Naive thymus-derived CD4-positive, alpha-beta T cell (primary cell): Measurements from ENCODE around the gene VPS13C. TPM values are rescaled to one million over a fixed set of nuclear protein-coding genes. Genes with fewer than 3 reads are reported as not detected.
"Not testable (repeated sequence)": the region's sequence is repeated elsewhere in the genome, so short reads cannot be mapped to it uniquely, and the experiment has no call there.

ENCODE experiments used
- ATAC-seq: fragments of 150-1000 bp; cut with Tn5 transposase; 2 replicates; pipeline ENCODE4 v1.10.0; 2021; ENCODE audit warnings: mild to moderate bottlenecking, moderate library complexity
- CTCF ChIA-PET: fragments of 350-600 bp; sonication (Branson Sonifier 250); formaldehyde crosslinking; loops from one replicate; lab custom pipeline; 2021; ENCODE audit warnings: antibody characterized with exemption; lab: Charles Lee
- POLR2A ChIA-PET: fragments of 350-600 bp; sonication (Branson Sonifier 250); formaldehyde crosslinking; loops from one replicate; lab custom pipeline; 2021; ENCODE audit warnings: antibody characterized with exemption, inconsistent platforms; lab: Charles Lee
- DNase-seq, 9 donors: peaks; one replicate each; pipeline versions ENCODE4 v3.0.0 to v3.0.0-alpha.2; 2020 to 2022; ENCODE audit warnings: mixed read lengths in 1 of 9
- H3K27ac ChIP-seq: one replicate; pipeline ENCODE4 v1.7.0; 2013; ENCODE audit warnings: mild to moderate bottlenecking, low read depth, low read length, moderate library complexity
- H3K27me3 ChIP-seq, 2 donors: one replicate each; pipeline ENCODE4 v1.7.0; 2013; ENCODE audit warnings: low read length in 2 of 2, mild to moderate bottlenecking in 2 of 2, moderate library complexity in 2 of 2; ENCODE audit not compliant: control insufficient read depth in 2 of 2, insufficient read depth in 2 of 2
- H3K36me3 ChIP-seq, 3 experiments: 1 replicate in 2 of 3; 2 replicates in 1 of 3; pipeline ENCODE4 v1.7.0; 2013; ENCODE audit warnings: low read length in 3 of 3, mild to moderate bottlenecking in 3 of 3, moderate library complexity in 1 of 3; ENCODE audit not compliant: insufficient read depth in 3 of 3, control insufficient read depth in 2 of 3
- H3K4me1 ChIP-seq, 2 donors: one replicate each; pipeline ENCODE4 v1.7.0; 2013; ENCODE audit warnings: low read length in 2 of 2, mild to moderate bottlenecking in 2 of 2, moderate library complexity in 1 of 2; ENCODE audit not compliant: control insufficient read depth in 2 of 2, insufficient read depth in 2 of 2
- H3K4me3 ChIP-seq: 2 replicates; pipeline ENCODE4 v1.7.0; 2013; ENCODE audit warnings: mild to moderate bottlenecking, low read length
- H3K9me3 ChIP-seq, 3 experiments: 1 replicate in 2 of 3; 2 replicates in 1 of 3; pipeline ENCODE4 v1.7.0; 2013; ENCODE audit warnings: low read length in 3 of 3; ENCODE audit not compliant: control insufficient read depth in 2 of 3
- H3K27ac Mint-ChIP-seq, 9 donors: one replicate each; pipeline ENCODE4 v1.8.0; 2020 to 2022; ENCODE audit warnings: mixed read lengths in 9 of 9, mild to moderate bottlenecking in 8 of 9, moderate library complexity in 5 of 9, inconsistent platforms in 2 of 9
- H3K27me3 Mint-ChIP-seq, 5 donors: one replicate each; pipeline ENCODE4 v1.8.0; 2021 to 2022; ENCODE audit warnings: mixed read lengths in 5 of 5, mild to moderate bottlenecking in 1 of 5
- H3K36me3 Mint-ChIP-seq, 5 donors: one replicate each; pipeline ENCODE4 v1.8.0; 2020 to 2022; ENCODE audit warnings: mixed read lengths in 5 of 5, mild to moderate bottlenecking in 3 of 5, inconsistent platforms in 1 of 5
- H3K4me1 Mint-ChIP-seq, 7 donors: one replicate each; pipeline ENCODE4 v1.8.0; 2020 to 2022; ENCODE audit warnings: mixed read lengths in 7 of 7, mild to moderate bottlenecking in 3 of 7, inconsistent platforms in 1 of 7
- H3K4me3 Mint-ChIP-seq, 10 donors: one replicate each; pipeline ENCODE4 v1.8.0; 2020 to 2022; ENCODE audit warnings: mild to moderate bottlenecking in 10 of 10, mixed read lengths in 10 of 10, moderate library complexity in 6 of 10, inconsistent platforms in 2 of 10
- H3K9me3 Mint-ChIP-seq, 11 donors: one replicate each; pipeline ENCODE4 v1.8.0; 2020 to 2022; ENCODE audit warnings: mixed read lengths in 11 of 11, mild to moderate bottlenecking in 4 of 11, inconsistent platforms in 1 of 11, moderate library complexity in 1 of 11
- intact Hi-C, 2 donors: fragments of 100-400 bp; cut with micrococcal nuclease; formaldehyde crosslinking; loops; one replicate each; pipeline ENCODE4 v1.15.1; 2023
- polyA plus RNA-seq, 2 donors: library from polyadenylated mRNA; unstranded; fragments of 300-500 nt; fragmentation: Illumina TruSeq; gene quantifications; one replicate each; pipeline ENCODE4 v1.2.3, GENCODE V29; 2021
- total RNA-seq, 6 experiments: library from RNA in 5 of 6; stranded (reverse) in 5 of 6; gene quantifications; 1 replicate in 5 of 6; 2 replicates in 1 of 6; pipeline ENCODE4 v1.2.3 and lab custom pipeline; 2021 to 2026

The VPS13C gene
- total and polyA plus RNA-seq, 7 experiments from 2014 or later = 12.7 to 159 (median 108) TPM

DNA sequence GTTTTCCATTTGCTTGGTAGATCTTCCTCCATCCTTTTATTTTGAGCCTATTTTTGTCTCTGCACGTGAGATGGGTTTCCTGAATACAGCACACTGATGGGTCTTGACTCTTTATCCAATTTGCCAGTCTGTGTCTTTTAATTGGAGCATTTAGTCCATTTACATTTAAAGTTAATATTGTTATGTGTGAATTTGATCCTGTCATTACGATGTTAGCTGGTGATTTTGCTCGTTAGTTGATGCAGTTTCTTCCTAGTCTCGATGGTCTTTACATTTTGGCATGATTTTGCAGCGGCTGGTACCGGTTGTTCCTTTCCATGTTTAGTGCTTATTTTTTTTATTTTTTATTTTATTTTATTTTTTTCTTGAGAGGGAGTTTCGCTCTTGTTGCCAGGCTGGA, 54.9 kb downstream of the VPS13C start:
- H3K27me3 Mint-ChIP-seq, ATAC-seq, H3K27ac ChIP-seq, POLR2A ChIA-PET, H3K4me1 Mint-ChIP-seq, H3K27ac Mint-ChIP-seq, H3K9me3 Mint-ChIP-seq, H3K9me3 ChIP-seq, H3K27me3 ChIP-seq, CTCF ChIA-PET, H3K4me3 Mint-ChIP-seq, intact Hi-C loops, DNase-seq, H3K4me1 ChIP-seq, H3K4me3 ChIP-seq: not testable (repeated sequence)
- peaks cover 0 to 25% (median 9%) of the 10 kb centered on the region in 3 experiments for H3K36me3 ChIP-seq
- H3K36me3 Mint-ChIP-seq = peaks cover 9 to 46% (median 28%) of the 10 kb centered on the region in 5 donors

DNA sequence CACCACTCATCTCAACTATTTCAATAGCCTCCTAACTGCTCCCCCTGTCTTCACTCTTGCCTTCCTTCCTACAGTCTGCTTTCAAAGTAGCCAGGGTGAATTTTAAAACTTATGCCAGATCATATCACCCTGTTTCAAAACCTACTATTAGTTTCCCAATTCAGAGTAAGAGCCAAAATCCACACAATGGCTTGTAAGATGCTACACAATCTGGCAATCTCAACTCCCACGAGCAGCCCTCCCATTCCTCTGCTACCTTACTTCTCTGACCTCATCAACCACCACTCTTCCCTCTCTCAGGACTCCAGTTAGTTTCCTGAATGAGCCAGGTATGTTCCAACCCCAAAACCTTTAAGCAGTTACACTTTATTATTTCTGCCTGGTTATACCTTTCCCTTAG, 62.5 kb downstream of the VPS13C start:
- DNase-seq (no peak), ATAC-seq (no peak)
- H3K27me3 ChIP-seq = no peaks in the 10 kb centered on the region
- Mint-ChIP-seq H3K4me3 (no peak overlapping the region), H3K4me1 (peaks cover 0 to 9% (median 2%) of the 10 kb centered on the region in 7 donors), H3K27me3 (no peaks in the 10 kb centered on the region), H3K9me3 (peaks cover 0 to 24% (median 1%) of the 10 kb centered on the region in 11 donors), H3K27ac (peak overlapping the region in 1 of 9 donors; percentile 3), H3K36me3 (peaks cover 17 to 64% (median 53%) of the 10 kb centered on the region in 5 donors)
- intact Hi-C loops = no loop called here
- ChIA-PET POLR2A (no interaction called here), CTCF (no interaction called here)
- no peaks in the 10 kb centered on the region for H3K9me3 ChIP-seq
- H3K36me3 ChIP-seq = peaks cover 0 to 22% (median 0%) of the 10 kb centered on the region in 3 experiments
- H3K27ac ChIP-seq = no peak overlapping the region
- H3K4me3 ChIP-seq = no peak overlapping the region
- H3K4me1 ChIP-seq = no peaks in the 10 kb centered on the region

DNA sequence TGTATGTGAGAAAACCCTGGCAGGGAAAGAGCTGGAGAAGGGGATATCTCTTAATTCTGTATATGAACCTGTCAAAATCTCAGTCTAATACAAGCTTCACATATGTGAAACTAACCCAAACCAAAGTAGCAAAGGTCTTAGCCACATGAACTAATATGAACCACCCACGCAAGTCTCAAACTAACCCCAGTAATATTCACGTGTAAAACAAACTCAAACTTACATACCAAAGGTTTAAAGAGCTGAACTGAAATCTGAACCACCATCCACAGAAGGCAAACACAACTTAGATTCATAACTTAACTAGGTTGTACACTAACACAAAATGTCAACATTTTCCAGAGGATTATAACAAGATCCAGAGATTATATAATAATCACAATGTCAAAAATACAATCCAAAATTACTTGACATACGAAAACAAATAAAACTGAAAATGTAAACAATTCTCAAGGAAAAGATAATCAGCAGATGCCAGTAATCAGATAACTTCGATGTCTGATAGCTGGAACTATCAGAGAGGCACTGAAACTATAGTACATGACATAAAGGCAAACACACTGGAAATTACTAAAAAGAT, 64.1 kb downstream of the VPS13C start:
- intact Hi-C loops = no loop called here
- Histone ChIP-seq H3K27ac (no peak overlapping the region), H3K4me1 (no peaks in the 10 kb centered on the region), H3K27me3 (no peaks in the 10 kb centered on the region), H3K4me3 (no peak overlapping the region), H3K36me3 (peaks cover 0 to 27% (median 0%) of the 10 kb centered on the region in 3 experiments), H3K9me3 (no peaks in the 10 kb centered on the region)
- peaks cover 0 to 24% (median 0%) of the 10 kb centered on the region in 11 donors for H3K9me3 Mint-ChIP-seq
- no peak overlapping the region for H3K4me3 Mint-ChIP-seq
- H3K36me3 Mint-ChIP-seq = peaks cover 17 to 73% (median 61%) of the 10 kb centered on the region in 5 donors
- DNase-seq (no peak), ATAC-seq (no peak)
- H3K27ac Mint-ChIP-seq = peak overlapping the region in 2 of 9 donors; percentile 2 to 9
- no peaks in the 10 kb centered on the region for H3K27me3 Mint-ChIP-seq
- peaks cover 0 to 14% (median 2%) of the 10 kb centered on the region in 7 donors for H3K4me1 Mint-ChIP-seq
- POLR2A ChIA-PET = interaction anchor here (0.6 kb wide), 1 partner anchor 76 kb away, joined by 3 read pairs; no protein-coding TSS in a partner anchor
- CTCF ChIA-PET = no interaction called here

DNA sequence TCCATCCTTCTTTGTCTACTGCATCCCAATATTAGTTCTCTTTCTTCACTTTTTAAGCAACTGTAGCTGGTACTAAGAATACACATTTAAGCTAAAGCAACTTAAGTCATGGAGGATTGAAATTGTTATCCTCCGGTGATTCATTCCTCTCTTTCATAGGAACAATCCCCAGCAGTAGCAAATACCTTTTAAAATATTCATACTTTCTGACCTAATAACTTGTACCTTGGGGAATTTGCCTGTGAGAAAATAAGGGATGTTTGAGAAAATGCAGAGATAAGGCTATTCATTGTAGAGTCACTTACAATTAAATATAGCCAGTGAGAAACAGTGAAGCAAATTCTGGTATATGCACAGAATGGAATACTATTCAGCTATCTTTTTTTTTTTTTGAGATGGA, 66.0 kb downstream of the VPS13C start:
- no peak for ATAC-seq
- CTCF ChIA-PET = no interaction called here

DNA sequence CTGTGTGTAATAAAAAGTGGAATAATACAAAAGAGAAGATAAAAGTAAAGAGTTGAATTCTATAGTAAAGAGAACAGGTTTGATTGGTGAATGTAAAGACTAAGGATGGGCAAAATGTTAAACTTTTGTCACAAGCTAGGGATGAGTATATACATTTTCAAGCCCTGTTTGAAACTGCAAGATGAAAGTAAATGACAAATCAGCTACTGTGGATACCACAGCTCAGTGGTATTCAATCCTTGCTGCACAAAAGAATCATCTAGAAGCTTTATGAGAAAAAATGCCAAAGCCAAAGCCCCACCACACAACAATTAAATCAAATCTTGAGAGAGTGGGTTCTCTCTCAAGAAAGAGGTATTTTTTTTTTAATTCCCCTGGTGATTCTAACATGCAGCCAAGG, 67.7 kb downstream of the VPS13C start:
- DNase-seq (no peak), ATAC-seq (no peak)
- ChIA-PET CTCF (no interaction called here), POLR2A (interaction anchor here (0.7 kb wide), 1 partner anchor 84 kb away, joined by 3 read pairs; no protein-coding TSS in a partner anchor)
- H3K4me1 Mint-ChIP-seq = peaks cover 0 to 7% (median 2%) of the 10 kb centered on the region in 7 donors
- no peak overlapping the region for H3K4me3 ChIP-seq
- H3K27me3 ChIP-seq = no peaks in the 10 kb centered on the region
- H3K27ac Mint-ChIP-seq = peak overlapping the region in 3 of 9 donors; percentile 4 to 60 (median 36)
- H3K36me3 Mint-ChIP-seq = peaks cover 19 to 76% (median 64%) of the 10 kb centered on the region in 5 donors
- peaks cover 0 to 45% (median 0%) of the 10 kb centered on the region in 3 experiments for H3K36me3 ChIP-seq
- no peak overlapping the region for H3K27ac ChIP-seq
- intact Hi-C loops = no loop called here
- H3K4me1 ChIP-seq = no peaks in the 10 kb centered on the region
- H3K27me3 Mint-ChIP-seq = no peaks in the 10 kb centered on the region
- H3K9me3 ChIP-seq = no peaks in the 10 kb centered on the region
- peaks cover 0 to 16% (median 2%) of the 10 kb centered on the region in 11 donors for H3K9me3 Mint-ChIP-seq
- no peak overlapping the region for H3K4me3 Mint-ChIP-seq

More for the DNA sequence above, 66.0 kb downstream of the VPS13C start:
- no peaks in the 10 kb centered on the region for H3K9me3 ChIP-seq
- no peaks in the 10 kb centered on the region for H3K4me1 ChIP-seq
- peaks cover 0 to 44% (median 0%) of the 10 kb centered on the region in 3 experiments for H3K36me3 ChIP-seq
- peaks cover 0 to 14% (median 2%) of the 10 kb centered on the region in 7 donors for H3K4me1 Mint-ChIP-seq
- POLR2A ChIA-PET = no interaction called here
- no peak overlapping the region for H3K4me3 ChIP-seq
- H3K27ac Mint-ChIP-seq = no peak overlapping the region
- no peak for DNase-seq
- peaks cover 24 to 78% (median 65%) of the 10 kb centered on the region in 5 donors for H3K36me3 Mint-ChIP-seq
- intact Hi-C loops = no loop called here
- peaks cover 0 to 20% (median 0%) of the 10 kb centered on the region in 11 donors for H3K9me3 Mint-ChIP-seq
- no peaks in the 10 kb centered on the region for H3K27me3 Mint-ChIP-seq
- H3K4me3 Mint-ChIP-seq = no peak overlapping the region
- no peak overlapping the region for H3K27ac ChIP-seq
- no peaks in the 10 kb centered on the region for H3K27me3 ChIP-seq

DNA sequence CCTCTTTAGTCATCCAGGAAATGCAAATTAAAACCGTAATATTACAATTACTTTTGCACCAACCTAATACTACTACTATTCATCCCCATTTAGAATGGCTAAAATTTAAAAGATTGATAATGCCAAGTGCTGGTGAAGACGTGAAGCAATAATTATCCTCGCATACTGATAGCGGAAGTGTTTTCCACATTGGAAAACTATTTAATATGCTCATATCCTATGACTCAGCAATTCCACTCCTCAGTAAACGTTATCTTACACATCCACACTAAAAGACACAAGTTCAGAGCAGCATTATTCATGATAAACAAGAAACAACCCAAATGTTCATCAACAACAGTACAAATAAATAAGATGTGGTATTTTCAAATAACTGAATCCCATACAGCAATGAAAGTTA, 70.6 kb downstream of the VPS13C start:
- CTCF ChIA-PET = no interaction called here
- H3K4me1 Mint-ChIP-seq = peaks cover 0 to 11% (median 0%) of the 10 kb centered on the region in 7 donors
- no peaks in the 10 kb centered on the region for H3K9me3 ChIP-seq
- no peak for DNase-seq
- H3K4me3 ChIP-seq = no peak overlapping the region
- H3K27me3 ChIP-seq = no peaks in the 10 kb centered on the region
- no peak for ATAC-seq
- no peaks in the 10 kb centered on the region for H3K4me1 ChIP-seq
- H3K36me3 Mint-ChIP-seq = peaks cover 15 to 63% (median 51%) of the 10 kb centered on the region in 5 donors
- peaks cover 0 to 7% (median 0%) of the 10 kb centered on the region in 11 donors for H3K9me3 Mint-ChIP-seq
- POLR2A ChIA-PET = no interaction called here
- H3K27me3 Mint-ChIP-seq = no peaks in the 10 kb centered on the region
- intact Hi-C loops = no loop called here
- H3K4me3 Mint-ChIP-seq = no peak overlapping the region
- H3K27ac ChIP-seq = no peak overlapping the region
- H3K36me3 ChIP-seq = peaks cover 0 to 36% (median 4%) of the 10 kb centered on the region in 3 experiments
- no peak overlapping the region for H3K27ac Mint-ChIP-seq
